ENCODE data around the gene DNASE2.
A peak's percentile ranks its signal among the peaks of the same experiment; 100 is the strongest.

DNASE2 gene

GRCh38 chr19:12884926-12885748, 3.9 kb upstream of the DNASE2 start:
- peak; percentile 82 for DNase-seq (ENCODE audit: low read depth)
- TF ChIP-seq MAX (IDR thresholded peaks at IDR 0.05; ENCODE audit: low read depth, low read length) (no peak), CTCF (IDR thresholded peaks at IDR 0.05; ENCODE audit: low read depth, low read length) (peak; percentile 62)
- H3K4me3 ChIP-seq (ENCODE audit: low read depth, low read length), result peak overlapping the region; percentile 38

- DNase-seq (ENCODE audit: low read depth), result no peak
These were observed 3.3 kb upstream of the DNASE2 start for GRCh38 chr19:12884627-12884925.

GRCh38 chr19:12884202-12884601, 3.0 kb upstream of the DNASE2 start:
- TF ChIP-seq MAX (IDR thresholded peaks at IDR 0.05; ENCODE audit: low read depth, low read length), result no peak
- no peak for TF ChIP-seq CTCF (IDR thresholded peaks at IDR 0.05; ENCODE audit: low read depth, low read length)
- no peak for TF ChIP-seq POLR2A (IDR thresholded peaks at IDR 0.05; ENCODE audit: extremely low read depth, insufficient read length)
- no peak for TF ChIP-seq MYC (IDR thresholded peaks at IDR 0.05; ENCODE audit: low read depth, low read length)
- H3K4me3 ChIP-seq (ENCODE audit: low read depth, low read length), result no peak overlapping the region
- no peak for DNase-seq (ENCODE audit: low read depth)

More at GRCh38 chr19:12884627-12884925, 3.3 kb upstream of the DNASE2 start:
- TF ChIP-seq MAX (IDR thresholded peaks at IDR 0.05; ENCODE audit: low read depth, low read length) (no peak), CTCF (IDR thresholded peaks at IDR 0.05; ENCODE audit: low read depth, low read length) (no peak), MYC (IDR thresholded peaks at IDR 0.05; ENCODE audit: low read depth, low read length) (no peak), POLR2A (IDR thresholded peaks at IDR 0.05; ENCODE audit: extremely low read depth, insufficient read length) (no peak)
- H3K4me3 ChIP-seq (ENCODE audit: low read depth, low read length), result no peak overlapping the region

GRCh38 chr19:12882589-12882988, 1.3 kb upstream of the DNASE2 start:
- no peak overlapping the region for H3K4me3 ChIP-seq (ENCODE audit: low read depth, low read length)
- TF ChIP-seq CTCF (IDR thresholded peaks at IDR 0.05; ENCODE audit: low read depth, low read length) (no peak), MAX (IDR thresholded peaks at IDR 0.05; ENCODE audit: low read depth, low read length) (no peak), MYC (IDR thresholded peaks at IDR 0.05; ENCODE audit: low read depth, low read length) (no peak), POLR2A (IDR thresholded peaks at IDR 0.05; ENCODE audit: extremely low read depth, insufficient read length) (no peak)
- DNase-seq (ENCODE audit: low read depth), result no peak

- TF ChIP-seq CTCF (IDR thresholded peaks at IDR 0.05; ENCODE audit: low read depth, low read length), result no peak
- TF ChIP-seq MYC (IDR thresholded peaks at IDR 0.05; ENCODE audit: low read depth, low read length), result no peak
- TF ChIP-seq POLR2A (IDR thresholded peaks at IDR 0.05; ENCODE audit: extremely low read depth, insufficient read length), result no peak
- TF ChIP-seq MAX (IDR thresholded peaks at IDR 0.05; ENCODE audit: low read depth, low read length), result no peak
These were observed 588 bp downstream of the DNASE2 start for GRCh38 chr19:12880551-12881171.

More at GRCh38 chr19:12880551-12881171, 588 bp downstream of the DNASE2 start:
- peak; percentile 22 for DNase-seq (ENCODE audit: low read depth)
- peak overlapping the region; percentile 55 for H3K4me3 ChIP-seq (ENCODE audit: low read depth, low read length)

Data from NB4 (cell line).